ENCODE results near the gene INVS.

GRCh38 chr9:100267211-100267610, 168.2 kb downstream of the INVS start:
- TF ChIP-seq CTCF (IDR thresholded peaks at IDR 0.05; ENCODE audit: low read length) (no peak), EZH2 (IDR thresholded peaks at IDR 0.05; ENCODE audit: borderline replicate concordance, low read length) (no peak)

Data from OCI-LY1 (cell line).